Fibroblast of lung (primary cell): Measurements from ENCODE around the gene GPR108. TPM values are rescaled to one million over a fixed set of nuclear protein-coding genes. Genes with fewer than 3 reads are reported as not detected.
"Not testable (repeated sequence)": the region's sequence is repeated elsewhere in the genome, so short reads cannot be mapped to it uniquely, and the experiment has no call there.

Experiments
- DNase-seq, 2 donors: peaks; one replicate each; pipeline versions ENCODE4 v3.0.0 to v3.0.0-alpha.2; 2010; ENCODE audit warnings: low read depth in 2 of 2
- H2AFZ ChIP-seq: 2 replicates; pipeline ENCODE4 v1.5.1; 2012; ENCODE audit warnings: low read length, control low read depth, inconsistent platforms
- H3K27ac ChIP-seq: 2 replicates; pipeline ENCODE4 v1.5.1; 2011; ENCODE audit warnings: low read length, control low read depth; ENCODE audit not compliant: insufficient read depth
- H3K27me3 ChIP-seq: 2 replicates; pipeline ENCODE4 v1.5.1; 2011; ENCODE audit warnings: mild to moderate bottlenecking, low read length; ENCODE audit not compliant: control insufficient read depth, insufficient read depth
- H3K36me3 ChIP-seq: 2 replicates; pipeline ENCODE4 v1.5.1; 2011; ENCODE audit warnings: low read length; ENCODE audit not compliant: control insufficient read depth, insufficient read depth
- H3K4me1 ChIP-seq: 2 replicates; pipeline ENCODE4 v1.5.1; 2011; ENCODE audit warnings: low read length; ENCODE audit not compliant: control insufficient read depth, insufficient read depth; ENCODE audit errors: extremely low read depth
- H3K4me2 ChIP-seq: 2 replicates; pipeline ENCODE4 v1.5.1; 2011; ENCODE audit warnings: low read length, control low read depth; ENCODE audit not compliant: insufficient read depth; ENCODE audit errors: extremely low read depth
- H3K4me3 ChIP-seq, 4 experiments: fragments of 200-600 bp in 1 of 4; sonication (generic) in 1 of 4; replicated peaks in 1 of 4; 2 replicates each; pipeline ENCODE4 v1.5.1; 2011 to 2016; ENCODE audit warnings: low read length in 4 of 4, low read depth in 3 of 4, mild to moderate bottlenecking in 3 of 4, control low read depth in 2 of 4, inconsistent platforms in 1 of 4, mixed read lengths in 1 of 4; ENCODE audit not compliant: insufficient read depth in 1 of 4; ENCODE audit errors: control extremely low read depth in 1 of 4
- H3K79me2 ChIP-seq: 2 replicates; pipeline ENCODE4 v1.5.1; 2012; ENCODE audit warnings: mild to moderate bottlenecking, low read length, inconsistent platforms; ENCODE audit not compliant: control insufficient read depth, insufficient read depth
- H3K9ac ChIP-seq: 2 replicates; pipeline ENCODE4 v1.5.1; 2011; ENCODE audit warnings: mild to moderate bottlenecking, low read length, control low read depth; ENCODE audit not compliant: insufficient read depth
- H3K9me3 ChIP-seq: 2 replicates; pipeline ENCODE4 v1.5.1; 2012; ENCODE audit warnings: low read depth, low read length; ENCODE audit not compliant: control insufficient read depth, insufficient read depth
- H4K20me1 ChIP-seq: 2 replicates; pipeline ENCODE4 v1.5.1; 2011; ENCODE audit warnings: low read length; ENCODE audit not compliant: control insufficient read depth, insufficient read depth; ENCODE audit errors: extremely low read depth
- EZH2 ChIP-seq: IDR thresholded peaks from 2 replicates; pipeline ENCODE4 v1.5.1; 2012; ENCODE audit warnings: low read length, control low read depth, mild to moderate bottlenecking; ENCODE audit errors: missing control alignments
- polyA plus RNA-seq, 2 donors: library from polyadenylated mRNA; depleted of rRNA in 1 of 2; stranded (reverse) in 1 of 2; unstranded in 1 of 2; fragments of >200 nt; gene quantifications; 2 replicates each; pipeline ENCODE4 v1.2.1, GENCODE V29; 2011 to 2012; ENCODE audit warnings: missing spikeins in 1 of 2
- total RNA-seq: library from RNA; depleted of rRNA; stranded (reverse); fragments of >200 nt; gene quantifications from 2 replicates; pipeline ENCODE4 v1.2.1, GENCODE V29; 2014
- TF ChIP-seq, protein P1 (sequence below), 2 donors: IDR thresholded peaks in 1 of 2; conservative IDR thresholded peaks in 1 of 2; 1 replicate in 1 of 2; 2 replicates in 1 of 2; pipeline ENCODE4 v1.5.1; 2011 to 2012; ENCODE audit warnings: low read length in 2 of 2, control low read depth in 1 of 2, inconsistent platforms in 1 of 2, low read depth in 1 of 2, mild to moderate bottlenecking in 1 of 2

GPR108 gene
- total and polyA plus RNA-seq, 2 donors (not counting 1 experiment from before 2014, with no cell fraction given) = 28.4 to 57.0 TPM

DNA sequence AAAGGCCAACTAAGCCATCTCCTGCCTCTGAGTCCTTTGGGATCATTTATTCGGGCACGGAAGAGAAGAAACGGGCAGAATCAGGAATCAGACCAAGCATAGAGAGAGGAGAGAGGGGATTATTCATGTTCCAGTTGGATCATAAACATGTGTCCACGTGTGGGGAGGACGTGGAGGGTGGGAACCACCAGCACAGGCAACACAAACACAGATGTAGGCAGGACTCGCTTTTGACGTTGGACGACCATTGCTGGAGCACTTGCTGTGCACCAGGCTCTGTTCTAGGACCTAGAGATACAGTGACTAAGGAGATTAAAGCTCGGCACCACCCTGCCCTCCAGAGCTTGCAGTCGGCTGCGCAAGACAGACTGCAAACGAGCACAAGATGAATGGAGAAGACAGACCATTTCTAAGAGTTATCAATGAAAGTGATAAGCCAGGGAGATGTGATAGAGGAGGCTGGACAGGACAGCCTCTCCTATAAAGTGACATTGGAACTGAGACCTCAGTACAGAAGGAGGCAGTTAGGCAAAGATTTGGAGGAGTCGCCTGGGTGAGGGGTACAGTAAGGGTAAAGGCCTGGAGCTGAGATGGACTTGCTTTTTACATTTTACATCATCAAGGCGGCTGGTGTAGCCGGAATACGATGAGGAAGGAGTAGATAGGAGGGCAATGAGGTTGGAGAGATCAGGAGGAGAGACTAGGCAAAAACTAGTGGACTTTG is 29.1 kb upstream of the GPR108 start:
- peak overlapping the region in 1 of 4 experiments; percentile 1 for H3K4me3 ChIP-seq
- TF ChIP-seq, protein P1, sequence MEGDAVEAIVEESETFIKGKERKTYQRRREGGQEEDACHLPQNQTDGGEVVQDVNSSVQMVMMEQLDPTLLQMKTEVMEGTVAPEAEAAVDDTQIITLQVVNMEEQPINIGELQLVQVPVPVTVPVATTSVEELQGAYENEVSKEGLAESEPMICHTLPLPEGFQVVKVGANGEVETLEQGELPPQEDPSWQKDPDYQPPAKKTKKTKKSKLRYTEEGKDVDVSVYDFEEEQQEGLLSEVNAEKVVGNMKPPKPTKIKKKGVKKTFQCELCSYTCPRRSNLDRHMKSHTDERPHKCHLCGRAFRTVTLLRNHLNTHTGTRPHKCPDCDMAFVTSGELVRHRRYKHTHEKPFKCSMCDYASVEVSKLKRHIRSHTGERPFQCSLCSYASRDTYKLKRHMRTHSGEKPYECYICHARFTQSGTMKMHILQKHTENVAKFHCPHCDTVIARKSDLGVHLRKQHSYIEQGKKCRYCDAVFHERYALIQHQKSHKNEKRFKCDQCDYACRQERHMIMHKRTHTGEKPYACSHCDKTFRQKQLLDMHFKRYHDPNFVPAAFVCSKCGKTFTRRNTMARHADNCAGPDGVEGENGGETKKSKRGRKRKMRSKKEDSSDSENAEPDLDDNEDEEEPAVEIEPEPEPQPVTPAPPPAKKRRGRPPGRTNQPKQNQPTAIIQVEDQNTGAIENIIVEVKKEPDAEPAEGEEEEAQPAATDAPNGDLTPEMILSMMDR (conservative IDR thresholded peaks at IDR 0.05 in 1 of 2, IDR thresholded peaks at IDR 0.05 in 1 of 2; ENCODE audit: low read depth in 1 of 2, low read length in 2 of 2) = no peak
- TF ChIP-seq EZH2 = no peak
- H3K27me3 ChIP-seq = no peaks in the 10 kb centered on the region
- no peaks in the 10 kb centered on the region for H3K36me3 ChIP-seq
- no peak overlapping the region for H3K4me2 ChIP-seq
- no peak for DNase-seq
- H3K79me2 ChIP-seq = no peaks in the 10 kb centered on the region
- H2AFZ ChIP-seq = no peak overlapping the region
- H3K9ac ChIP-seq = no peak overlapping the region
- H3K4me1 ChIP-seq = no peaks in the 10 kb centered on the region
- no peaks in the 10 kb centered on the region for H4K20me1 ChIP-seq
- no peaks in the 10 kb centered on the region for H3K9me3 ChIP-seq
- H3K27ac ChIP-seq = no peak overlapping the region

DNA sequence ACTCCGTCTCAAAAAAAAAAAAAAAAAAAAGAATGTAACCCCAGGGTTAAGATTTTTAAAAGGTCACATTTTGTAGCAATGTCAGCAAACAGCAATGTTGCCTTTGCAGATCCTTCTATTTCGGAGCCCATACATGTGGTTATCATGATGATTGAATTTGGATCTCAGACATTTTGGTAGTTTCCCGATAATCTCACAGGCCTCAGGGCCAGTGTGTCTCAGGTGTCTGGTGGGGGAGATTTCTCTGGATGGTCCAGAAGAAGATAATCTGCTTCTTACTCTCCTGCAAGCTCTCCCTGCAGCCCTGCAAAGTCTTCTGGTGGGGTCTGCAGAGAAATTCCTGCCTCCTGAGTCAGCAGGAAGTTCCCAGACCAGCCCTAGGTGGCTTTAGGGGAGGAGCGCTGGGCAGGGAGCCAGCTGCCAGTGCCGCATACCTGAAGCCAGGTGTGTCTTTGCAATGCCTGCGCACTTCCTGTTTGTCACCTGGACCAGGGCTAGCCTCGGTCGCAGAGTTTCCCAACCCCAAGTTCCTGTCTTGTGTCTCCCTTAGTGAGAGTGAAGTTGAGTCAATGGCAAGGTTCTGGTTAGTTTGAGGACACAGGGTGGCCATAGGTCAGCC is 28.5 kb upstream of the GPR108 start:
- Histone ChIP-seq H2AFZ (no peak overlapping the region), H3K36me3 (no peaks in the 10 kb centered on the region), H3K79me2 (no peaks in the 10 kb centered on the region), H3K27me3 (no peaks in the 10 kb centered on the region), H3K4me2 (no peak overlapping the region), H3K4me3 (no peak overlapping the region), H3K4me1 (no peaks in the 10 kb centered on the region), H3K27ac (no peak overlapping the region), H3K9me3 (no peaks in the 10 kb centered on the region), H3K9ac (no peak overlapping the region), H4K20me1 (no peaks in the 10 kb centered on the region)
- TF ChIP-seq, protein P1 (conservative IDR thresholded peaks at IDR 0.05 in 1 of 2, IDR thresholded peaks at IDR 0.05 in 1 of 2; ENCODE audit: low read depth in 1 of 2, low read length in 2 of 2) = no peak
- TF ChIP-seq EZH2 = no peak
- DNase-seq = no peak

DNA sequence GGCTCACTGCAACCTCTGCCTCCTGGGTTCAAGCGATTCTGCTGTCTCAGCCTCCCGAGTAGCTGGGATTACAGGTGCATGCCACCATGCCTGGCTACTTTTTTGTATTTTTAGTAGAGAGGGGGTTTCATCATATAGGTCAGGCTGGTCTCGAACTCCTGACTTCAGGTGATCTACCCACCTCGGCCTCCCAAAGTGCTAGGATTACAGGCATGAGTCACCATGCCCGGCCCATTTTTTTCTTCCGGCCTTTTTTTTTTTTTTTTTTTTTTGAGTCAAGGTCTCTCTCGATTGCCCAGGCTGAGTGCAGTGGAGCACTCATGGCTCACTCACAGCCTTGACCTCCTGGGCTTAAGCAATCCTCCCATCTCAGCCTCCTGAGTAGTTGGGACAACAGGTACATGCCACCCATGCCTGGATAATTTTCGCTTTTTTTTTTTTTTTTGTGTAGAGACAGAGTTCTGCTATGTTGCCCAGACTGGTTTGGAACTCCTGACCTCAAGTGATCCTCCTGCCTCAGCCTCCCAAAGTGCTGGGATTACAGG is 24.9 kb upstream of the GPR108 start:
- H3K4me3 ChIP-seq, H3K9ac ChIP-seq, H3K4me2 ChIP-seq, H4K20me1 ChIP-seq, H2AFZ ChIP-seq, H3K27ac ChIP-seq, H3K9me3 ChIP-seq, H3K79me2 ChIP-seq, DNase-seq, H3K27me3 ChIP-seq, H3K4me1 ChIP-seq, H3K36me3 ChIP-seq: not testable (repeated sequence)
